GM12873 (cell line): ENCODE measurements around the gene PLVAP.
A peak's percentile ranks its signal among the peaks of the same experiment; 100 is the strongest.

Experiments
- CTCF ChIP-seq: IDR thresholded peaks from 2 replicates; pipeline ENCODE4 v1.5.1; 2012; ENCODE audit warnings: low read depth, mild to moderate bottlenecking, moderate library complexity, low read length, control low read depth; ENCODE audit not compliant: insufficient read depth; ENCODE audit errors: missing control alignments

The PLVAP gene

DNA sequence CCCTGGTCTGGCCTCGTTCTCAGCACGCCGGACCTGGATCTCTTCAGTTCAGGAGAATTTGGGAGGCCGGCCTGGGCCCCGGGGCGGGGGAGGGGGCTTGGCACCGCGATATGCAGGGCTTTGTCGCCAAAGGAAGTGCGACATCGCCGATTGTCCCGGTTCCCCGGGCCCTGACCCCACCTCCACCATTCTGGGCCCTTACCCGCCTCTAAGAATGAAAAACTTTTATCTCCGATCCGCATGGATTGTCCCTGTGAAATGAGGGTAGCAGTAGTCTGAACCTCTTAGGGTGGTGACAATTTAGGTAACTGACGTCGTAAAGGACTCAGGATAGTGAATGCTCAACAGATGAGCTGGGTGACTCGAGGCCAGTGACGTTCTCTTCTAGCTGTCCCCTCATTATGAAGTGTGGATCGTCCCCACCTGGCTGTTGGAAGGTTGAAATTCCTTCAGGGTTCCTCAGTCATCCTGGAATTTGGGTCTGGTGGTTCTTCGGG lies 67.1 kb downstream of the PLVAP start:
- TF ChIP-seq CTCF = no peak

DNA sequence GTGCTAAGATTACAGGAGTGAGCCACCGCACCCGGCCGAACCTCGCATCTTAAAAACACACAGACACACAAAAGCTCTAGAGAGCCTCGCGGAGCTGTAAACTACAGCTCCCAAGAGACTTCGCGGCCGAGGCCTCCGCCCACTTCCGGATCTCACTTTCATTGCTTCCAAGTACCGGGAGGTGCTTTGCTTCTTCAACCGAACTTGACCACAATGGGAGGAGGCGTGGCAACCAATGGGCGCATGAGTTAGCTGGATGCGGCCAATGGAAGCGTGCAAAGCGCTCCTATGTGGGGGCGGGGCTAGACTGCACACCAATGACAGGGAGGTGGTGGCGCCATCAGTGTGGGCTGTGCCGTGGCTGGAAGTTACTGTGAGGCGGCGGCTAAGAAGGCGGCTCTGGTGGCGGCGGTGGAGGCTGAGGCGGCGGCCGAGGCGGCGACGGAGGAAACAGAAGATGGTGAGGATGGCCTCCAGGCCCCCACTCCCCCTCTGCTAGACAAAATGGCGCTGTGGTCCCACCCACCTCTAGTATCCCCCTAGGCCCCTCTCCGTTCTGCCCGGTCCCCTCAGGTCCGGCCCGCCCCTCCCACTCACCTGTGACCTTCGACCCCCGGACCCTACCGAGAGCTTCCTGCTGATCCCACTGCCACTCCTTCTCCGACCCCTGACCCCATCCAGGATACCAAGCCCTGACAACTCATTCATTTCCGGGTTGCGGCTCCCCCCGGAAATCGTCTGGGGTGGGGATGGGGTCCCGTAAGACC lies 67.8 kb downstream of the PLVAP start, which contains the start of gene DDA1:
Gene DDA1 (plus strand): TSS at position 366 of the 767 bp plus-strand sequence. CDS start 92 bp downstream, at position 458.
- no peak for TF ChIP-seq CTCF

DNA sequence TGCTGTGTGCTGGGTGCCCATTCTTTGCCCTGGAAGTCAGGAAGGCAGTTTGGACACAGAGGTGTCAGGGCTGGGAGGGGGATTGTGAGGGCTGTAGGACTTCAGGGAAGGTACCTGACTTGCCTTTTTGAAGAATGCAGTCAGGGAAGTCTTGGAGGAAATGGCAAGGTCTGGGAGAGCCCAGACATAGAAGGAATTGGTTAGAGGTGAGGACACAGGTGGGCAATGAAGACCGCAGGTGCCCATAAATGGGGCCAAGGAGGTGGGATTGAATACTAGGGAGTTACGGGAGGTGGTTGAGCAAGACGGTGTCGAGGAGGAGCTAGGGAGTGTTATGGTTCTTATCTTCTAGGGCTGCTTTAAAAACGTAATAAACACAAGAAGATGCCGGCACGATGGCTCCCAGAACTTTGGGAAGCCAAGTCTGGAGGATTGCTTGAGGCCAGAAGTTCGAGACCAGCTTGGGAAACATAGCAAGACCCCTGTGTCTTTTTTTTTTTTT lies 69.2 kb downstream of the PLVAP start:
- no peak for TF ChIP-seq CTCF

DNA sequence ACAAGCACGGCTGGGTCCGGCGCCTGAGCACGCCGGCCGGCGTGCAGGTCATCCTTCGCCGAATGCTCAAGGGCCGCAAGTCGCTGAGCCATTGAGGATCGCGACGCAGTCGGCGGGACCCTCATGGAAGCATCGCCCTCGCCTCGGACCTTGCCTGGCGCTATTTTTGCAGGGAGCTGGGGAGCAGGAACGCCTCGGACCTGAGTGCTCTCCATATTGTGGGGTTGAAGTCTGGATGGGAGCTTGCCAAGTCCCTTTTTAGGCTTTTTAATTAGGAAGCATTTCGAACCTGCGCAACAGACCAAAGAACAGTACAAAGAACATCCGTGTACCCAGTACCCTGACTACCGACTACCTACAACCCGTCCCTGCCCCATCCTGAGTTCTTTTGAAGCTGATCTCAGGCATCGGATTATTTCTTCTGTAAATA lies 70.8 kb downstream of the PLVAP start:
- TF ChIP-seq CTCF = no peak

- peak; percentile 77 for TF ChIP-seq CTCF
These were observed 71.4 kb downstream of the PLVAP start, which contains the start of gene MRPL34 for GRCh38 chr19:17305517-17306284. TSS of gene MRPL34 (plus strand) at chr19:17305872. CDS start at chr19:17305893, 21 bp downstream.

DNA sequence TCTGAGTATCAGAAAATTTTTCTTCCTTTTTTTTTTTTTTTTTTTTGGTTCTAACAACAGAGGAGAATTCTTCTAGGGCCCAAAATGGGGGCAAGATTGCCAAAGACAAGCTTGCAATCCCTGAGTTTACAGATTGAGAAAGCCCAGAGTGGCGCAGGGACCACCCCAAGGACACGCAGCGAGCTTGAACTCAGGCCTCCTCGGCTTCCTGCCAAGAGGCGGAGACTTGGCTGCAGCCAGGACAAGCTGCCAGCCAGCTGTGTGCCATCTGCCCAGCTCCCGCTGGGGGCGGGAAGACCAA lies 72.0 kb downstream of the PLVAP start:
- TF ChIP-seq CTCF = no peak
